ENCODE data around the gene NAGA. TPM values are rescaled to one million over a fixed set of nuclear protein-coding genes. Genes with fewer than 3 reads are reported as not detected.
A peak's percentile ranks its signal among the peaks of the same experiment; 100 is the strongest.

Gene NAGA
- total and polyA plus RNA-seq, 9 donors: 17.6 to 34.3 (median 19.6) TPM

- Histone ChIP-seq H3K4me1 (ENCODE audit: insufficient read depth) (no peaks in the 10 kb centered on the region), H3K36me3 (no peaks in the 10 kb centered on the region), H3K27me3 (no peaks in the 10 kb centered on the region), H3K4me3 (no peak overlapping the region), H3K27ac (no peak overlapping the region), H3K9me3 (no peaks in the 10 kb centered on the region)
- peak in 1 of 5 donors; percentile 15 for DNase-seq
- TF ChIP-seq EP300 (IDR thresholded peaks at IDR 0.05) (no peak), POLR2A (IDR thresholded peaks at IDR 0.05) (no peak), CTCF (IDR thresholded peaks at IDR 0.05) (no peak)
- intact Hi-C loops (cut with DNase I): no loop called here
- 86 to 92% (median 90%) methylated on average over 14 of the region's 14 CpGs for WGBS, 3 donors
These were observed 2.9 kb downstream of the NAGA start for GRCh38 chr22:42067671-42068251.

- TF ChIP-seq POLR2A (IDR thresholded peaks at IDR 0.05) (no peak), CTCF (IDR thresholded peaks at IDR 0.05) (no peak), EP300 (IDR thresholded peaks at IDR 0.05) (no peak)
- Histone ChIP-seq H3K27ac (no peak overlapping the region), H3K27me3 (no peaks in the 10 kb centered on the region), H3K9me3 (no peaks in the 10 kb centered on the region), H3K36me3 (no peaks in the 10 kb centered on the region), H3K4me3 (no peak overlapping the region), H3K4me1 (ENCODE audit: insufficient read depth) (no peaks in the 10 kb centered on the region)
- 88 to 94% (median 92%) methylated on average over 10 of the region's 10 CpGs for WGBS, 3 donors
- DNase-seq: peak in 1 of 5 donors; percentile 14
- intact Hi-C loops (cut with DNase I): no loop called here
These were observed 3.7 kb downstream of the NAGA start for GRCh38 chr22:42066937-42067336.

- TF ChIP-seq EP300 (IDR thresholded peaks at IDR 0.05) (no peak), CTCF (IDR thresholded peaks at IDR 0.05) (no peak), POLR2A (IDR thresholded peaks at IDR 0.05) (no peak)
- Histone ChIP-seq H3K4me3 (no peak overlapping the region), H3K9me3 (no peaks in the 10 kb centered on the region), H3K4me1 (ENCODE audit: insufficient read depth) (no peaks in the 10 kb centered on the region), H3K36me3 (no peaks in the 10 kb centered on the region), H3K27ac (no peak overlapping the region), H3K27me3 (no peaks in the 10 kb centered on the region)
- WGBS, 3 donors: 93 to 96% (median 94%) methylated on average over 7 of the region's 7 CpGs
- DNase-seq: peak in 1 of 5 donors; percentile 10
- intact Hi-C loops (cut with DNase I): no loop called here
These were observed 4.4 kb downstream of the NAGA start for GRCh38 chr22:42066126-42066761.

GRCh38 chr22:42065438-42066125 lies 5.0 kb downstream of the NAGA start:
- no peaks in the 10 kb centered on the region for H3K36me3 ChIP-seq
- DNase-seq: peak in 1 of 5 donors; percentile 13
- intact Hi-C loops (cut with DNase I): no loop called here
- H3K4me1 ChIP-seq (ENCODE audit: insufficient read depth): no peaks in the 10 kb centered on the region
- TF ChIP-seq POLR2A (IDR thresholded peaks at IDR 0.05) (no peak), CTCF (IDR thresholded peaks at IDR 0.05) (no peak), EP300 (IDR thresholded peaks at IDR 0.05) (no peak)
- no peaks in the 10 kb centered on the region for H3K27me3 ChIP-seq
- no peaks in the 10 kb centered on the region for H3K9me3 ChIP-seq
- no peak overlapping the region for H3K4me3 ChIP-seq
- no peak overlapping the region for H3K27ac ChIP-seq
- WGBS, 3 donors: 75 to 80% (median 77%) methylated on average over 11 to 13 of the region's 13 CpGs
